GM19397 (cell line): ENCODE measurements around the gene RRN3.
"Not testable (repeated sequence)": the region's sequence is repeated elsewhere in the genome, so short reads cannot be mapped to it uniquely, and the experiment has no call there.

Source experiments
- ATAC-seq: cut with Tn5 transposase; IDR thresholded peaks from one replicate; pipeline ENCODE4 v1.9.1; 2021; ENCODE audit warnings: mild to moderate bottlenecking, moderate library complexity; ENCODE audit not compliant: unreplicated experiment

RRN3 gene, protein sequence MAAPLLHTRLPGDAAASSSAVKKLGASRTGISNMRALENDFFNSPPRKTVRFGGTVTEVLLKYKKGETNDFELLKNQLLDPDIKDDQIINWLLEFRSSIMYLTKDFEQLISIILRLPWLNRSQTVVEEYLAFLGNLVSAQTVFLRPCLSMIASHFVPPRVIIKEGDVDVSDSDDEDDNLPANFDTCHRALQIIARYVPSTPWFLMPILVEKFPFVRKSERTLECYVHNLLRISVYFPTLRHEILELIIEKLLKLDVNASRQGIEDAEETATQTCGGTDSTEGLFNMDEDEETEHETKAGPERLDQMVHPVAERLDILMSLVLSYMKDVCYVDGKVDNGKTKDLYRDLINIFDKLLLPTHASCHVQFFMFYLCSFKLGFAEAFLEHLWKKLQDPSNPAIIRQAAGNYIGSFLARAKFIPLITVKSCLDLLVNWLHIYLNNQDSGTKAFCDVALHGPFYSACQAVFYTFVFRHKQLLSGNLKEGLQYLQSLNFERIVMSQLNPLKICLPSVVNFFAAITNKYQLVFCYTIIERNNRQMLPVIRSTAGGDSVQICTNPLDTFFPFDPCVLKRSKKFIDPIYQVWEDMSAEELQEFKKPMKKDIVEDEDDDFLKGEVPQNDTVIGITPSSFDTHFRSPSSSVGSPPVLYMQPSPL

DNA sequence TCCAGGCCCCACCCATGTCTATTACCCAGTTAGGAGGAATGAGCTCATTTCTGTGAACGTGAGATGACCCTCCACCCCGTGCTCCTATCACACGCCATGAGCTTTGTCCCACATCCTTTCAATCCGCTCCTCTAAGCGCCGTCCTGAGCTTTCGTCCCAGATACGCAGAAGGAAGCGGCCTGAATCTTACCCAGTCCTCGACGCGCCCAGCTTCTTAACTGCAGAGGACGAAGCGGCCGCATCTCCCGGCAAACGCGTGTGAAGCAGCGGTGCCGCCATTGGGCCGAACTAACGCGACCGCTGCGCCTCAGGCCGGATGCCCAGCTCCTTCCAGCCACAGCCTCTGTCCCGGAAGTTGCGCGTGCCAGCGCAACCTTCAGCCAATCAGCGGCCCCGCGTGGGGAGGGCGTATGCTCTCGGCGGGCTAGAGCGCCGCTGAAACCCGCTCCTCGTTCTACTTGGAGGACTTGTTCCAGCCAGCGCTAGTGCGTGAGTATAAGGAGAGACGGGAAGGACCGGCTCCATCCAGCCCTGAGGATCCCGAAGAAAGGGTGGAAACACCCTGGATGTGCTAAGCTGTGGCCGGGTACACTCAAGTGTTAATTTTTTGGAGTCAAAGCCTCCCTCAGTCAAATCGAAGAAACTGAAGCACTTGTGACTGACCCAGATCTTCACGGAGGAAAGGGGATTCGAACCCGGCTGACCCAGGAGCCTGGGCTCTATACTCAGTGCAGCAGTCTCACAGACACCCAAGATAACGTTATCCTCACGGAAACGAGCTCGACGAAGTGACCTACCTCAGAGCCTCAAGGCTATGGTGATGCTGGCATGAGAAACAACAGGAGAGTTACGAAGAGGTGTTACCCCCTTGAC is at the start of gene RRN3:
TSS of gene RRN3 (minus strand) at position 318 of the 873 bp plus-strand sequence. CDS start at position 279, 39 bp downstream.
- ATAC-seq = peak; percentile 99

GRCh38 chr16:15143601-15144091 is 49.6 kb upstream of the RRN3 start:
- ATAC-seq = not testable (repeated sequence)

DNA sequence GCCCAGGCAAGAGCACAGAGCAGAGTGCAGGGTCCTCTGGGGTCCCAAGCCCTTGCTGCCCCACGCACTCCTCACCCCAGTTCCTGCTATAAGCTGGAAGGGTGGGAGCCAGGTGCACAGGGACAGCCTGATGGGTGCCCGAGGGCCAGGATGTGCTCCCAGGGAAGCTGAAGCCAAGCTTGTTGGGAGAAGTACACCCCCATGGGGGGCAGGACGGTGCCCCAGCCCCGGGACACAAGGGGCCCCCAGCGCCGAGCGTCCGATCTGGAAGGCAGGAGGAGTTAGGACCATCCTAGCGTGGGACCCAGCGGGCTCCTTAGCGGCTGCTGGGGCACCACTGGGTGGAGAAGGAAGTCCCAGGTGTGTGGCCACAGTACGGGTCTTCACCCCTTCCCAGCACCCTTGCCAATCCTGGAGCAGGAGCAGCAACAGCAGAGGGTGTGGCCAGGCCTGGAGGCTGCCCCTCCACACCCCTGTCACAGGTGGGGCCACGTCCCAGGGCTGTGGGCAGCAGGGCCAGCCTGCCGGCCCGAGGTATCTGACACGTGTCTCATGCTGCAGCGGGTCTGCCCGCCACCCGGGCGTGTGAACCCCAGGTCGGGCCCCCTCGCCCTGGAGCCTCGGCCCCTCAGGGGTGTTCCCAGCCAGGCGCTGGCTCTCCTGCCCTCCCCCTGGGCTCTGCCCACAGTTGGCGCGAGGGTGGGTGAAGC is 49.0 kb upstream of the RRN3 start:
- ATAC-seq = not testable (repeated sequence)

- not testable (repeated sequence) for ATAC-seq
Measured at GRCh38 chr16:15142107-15142890, 48.2 kb upstream of the RRN3 start.

DNA sequence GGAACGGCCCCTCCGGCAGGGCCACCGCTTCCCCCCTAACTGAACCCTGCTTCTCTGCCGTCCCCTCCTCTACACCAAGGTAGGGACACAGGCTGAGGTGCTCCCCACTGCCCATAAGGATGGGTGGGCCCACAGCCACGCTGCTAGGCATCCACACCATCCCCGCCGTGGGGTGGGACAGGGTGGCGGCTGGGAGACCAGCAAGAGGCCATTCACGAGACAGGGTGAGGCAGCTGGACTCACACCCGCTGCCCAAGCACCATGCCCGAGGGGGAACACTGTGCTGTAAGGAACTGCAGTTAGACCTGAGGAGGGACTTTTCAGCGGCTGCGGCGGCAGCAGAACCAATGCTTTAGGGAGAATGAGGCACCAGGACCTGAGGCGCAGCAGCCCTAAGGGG is 47.5 kb upstream of the RRN3 start:
- no peak for ATAC-seq

DNA sequence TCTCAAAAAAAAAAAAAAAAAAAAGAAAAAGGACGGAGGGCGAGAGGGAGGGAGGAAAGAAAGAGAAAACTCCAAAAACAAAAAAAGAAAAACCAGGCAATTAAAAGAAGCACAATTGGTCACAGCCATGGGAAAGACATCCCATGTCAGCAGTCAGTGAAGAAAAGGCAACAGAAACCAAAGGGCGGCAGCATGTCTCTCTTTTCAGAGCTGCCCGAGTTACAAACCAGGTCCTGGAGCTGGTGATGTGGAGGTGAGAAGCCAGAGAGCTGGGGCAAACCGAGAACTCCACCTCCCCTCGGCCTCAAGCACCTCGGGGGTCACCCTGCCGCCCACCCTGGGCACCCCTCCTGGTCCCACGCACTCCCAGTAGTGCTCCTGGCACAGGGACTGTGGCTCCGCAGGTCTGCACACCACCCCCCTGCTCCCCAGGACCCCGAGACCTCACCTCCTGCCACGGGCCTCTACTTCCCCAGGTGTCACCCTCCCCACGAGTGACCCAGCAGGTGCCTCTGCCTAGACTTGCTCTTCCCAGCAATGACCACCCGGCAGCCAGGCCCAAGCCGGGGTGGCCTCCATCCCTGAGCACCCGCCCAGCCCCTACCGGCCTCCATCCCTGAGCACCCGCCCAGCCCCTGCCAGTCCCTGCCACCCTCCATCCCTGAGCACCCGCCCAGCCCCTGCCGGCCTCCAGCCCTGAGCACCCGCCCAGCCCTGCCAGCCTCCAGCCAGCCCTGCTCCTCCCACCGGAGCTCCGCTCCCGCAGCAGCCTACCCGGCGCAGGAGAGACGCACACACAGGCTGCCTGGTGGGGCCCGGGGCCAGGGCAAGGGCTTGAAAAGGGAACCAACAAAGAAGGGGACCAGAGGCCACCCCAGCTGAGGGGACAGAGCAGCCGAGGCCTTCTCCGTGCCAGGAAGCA is 46.6 kb upstream of the RRN3 start:
- ATAC-seq = not testable (repeated sequence)

DNA sequence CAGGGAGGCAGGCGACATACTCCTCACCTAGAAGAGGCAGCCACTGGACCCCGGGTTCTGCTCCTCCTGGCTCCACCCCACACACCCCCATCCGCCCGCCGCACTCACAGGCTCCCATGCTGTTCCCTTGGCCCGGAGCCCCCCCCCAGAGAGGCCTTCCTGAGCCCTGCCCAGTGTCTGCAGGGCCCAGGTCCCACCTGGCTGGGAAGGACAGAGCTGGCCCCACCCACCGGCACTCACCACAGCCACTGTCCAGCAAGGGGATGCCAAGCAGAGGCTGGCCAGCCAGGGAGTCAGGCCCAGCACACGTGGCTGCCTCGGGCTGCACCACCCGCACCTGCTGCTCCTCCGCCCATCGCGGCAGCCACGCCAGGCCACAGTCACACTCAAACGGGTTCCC is 43.4 kb upstream of the RRN3 start:
- ATAC-seq = not testable (repeated sequence)

- not testable (repeated sequence) for ATAC-seq
Measured at GRCh38 chr16:15135483-15136360, 41.6 kb upstream of the RRN3 start.

DNA sequence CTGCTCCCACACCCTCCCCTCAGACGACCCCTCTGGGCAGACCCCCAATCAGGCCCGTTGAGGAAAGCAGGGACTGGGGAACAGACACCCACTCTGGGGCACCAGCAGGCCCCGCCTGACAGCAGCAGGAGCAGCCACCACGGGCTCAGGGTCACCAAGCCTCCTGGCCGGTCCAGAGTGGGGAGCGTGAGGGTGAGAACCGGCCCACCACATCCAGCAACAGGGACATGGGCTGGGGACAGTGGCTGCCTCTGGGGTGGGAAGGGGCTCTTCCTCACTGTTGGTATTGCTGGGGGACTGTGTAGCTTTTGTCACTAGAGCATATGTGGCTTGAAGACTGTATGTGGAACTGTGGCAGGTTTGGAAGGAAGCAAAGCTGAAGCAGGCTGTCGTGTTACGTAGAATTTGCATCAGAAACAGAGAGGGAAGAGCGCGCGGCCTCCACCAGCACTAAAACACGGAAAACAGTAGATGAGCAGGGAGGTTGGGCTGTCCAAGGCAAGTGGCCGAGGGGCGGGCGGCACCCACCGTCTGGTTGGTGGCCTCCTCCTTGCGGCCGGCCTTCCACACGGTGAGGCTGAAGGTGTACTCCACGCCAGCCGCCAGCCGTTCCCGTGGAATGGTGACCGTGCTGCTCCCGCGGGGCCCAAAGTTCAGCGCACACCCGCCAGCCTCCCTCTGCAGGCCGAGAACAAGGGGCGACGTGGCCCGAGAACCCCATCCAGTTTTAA is 40.8 kb upstream of the RRN3 start:
- not testable (repeated sequence) for ATAC-seq

GRCh38 chr16:15133554-15133953 is 39.5 kb upstream of the RRN3 start:
- ATAC-seq = not testable (repeated sequence)

DNA sequence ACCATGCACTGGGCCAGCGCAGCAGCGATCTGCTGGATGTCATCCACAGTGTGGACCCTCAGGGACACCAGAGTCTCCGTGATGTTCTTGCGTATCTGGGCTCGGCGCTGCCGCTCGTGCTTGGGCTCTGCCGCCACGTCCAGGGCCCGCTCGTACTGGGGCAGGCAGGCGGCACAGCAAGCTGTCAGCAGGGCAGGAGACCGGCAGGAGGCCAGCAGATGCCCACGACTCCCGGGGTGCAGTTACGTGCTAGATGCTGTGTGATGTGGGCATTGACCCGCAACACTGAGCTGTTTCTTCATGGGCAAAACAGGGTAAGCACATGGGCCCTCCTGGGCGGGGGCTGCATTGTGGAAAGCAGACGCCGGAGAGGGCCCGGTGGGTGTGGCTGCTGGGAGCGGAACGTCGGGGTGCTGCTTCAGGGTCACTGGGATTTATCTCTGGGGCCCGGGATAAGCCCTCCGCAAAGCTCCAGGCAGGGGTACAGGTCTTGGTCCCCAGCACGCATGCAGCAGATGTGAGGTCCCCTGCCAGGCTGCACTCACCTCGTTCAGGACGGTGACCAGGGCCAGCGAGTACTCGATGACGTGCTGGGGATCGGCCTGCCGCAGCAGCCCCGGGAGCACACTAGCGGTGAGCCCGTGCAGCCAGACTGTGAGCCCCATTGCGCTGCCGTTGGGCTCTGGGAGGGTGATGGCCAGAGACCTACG is 38.8 kb upstream of the RRN3 start:
- not testable (repeated sequence) for ATAC-seq

DNA sequence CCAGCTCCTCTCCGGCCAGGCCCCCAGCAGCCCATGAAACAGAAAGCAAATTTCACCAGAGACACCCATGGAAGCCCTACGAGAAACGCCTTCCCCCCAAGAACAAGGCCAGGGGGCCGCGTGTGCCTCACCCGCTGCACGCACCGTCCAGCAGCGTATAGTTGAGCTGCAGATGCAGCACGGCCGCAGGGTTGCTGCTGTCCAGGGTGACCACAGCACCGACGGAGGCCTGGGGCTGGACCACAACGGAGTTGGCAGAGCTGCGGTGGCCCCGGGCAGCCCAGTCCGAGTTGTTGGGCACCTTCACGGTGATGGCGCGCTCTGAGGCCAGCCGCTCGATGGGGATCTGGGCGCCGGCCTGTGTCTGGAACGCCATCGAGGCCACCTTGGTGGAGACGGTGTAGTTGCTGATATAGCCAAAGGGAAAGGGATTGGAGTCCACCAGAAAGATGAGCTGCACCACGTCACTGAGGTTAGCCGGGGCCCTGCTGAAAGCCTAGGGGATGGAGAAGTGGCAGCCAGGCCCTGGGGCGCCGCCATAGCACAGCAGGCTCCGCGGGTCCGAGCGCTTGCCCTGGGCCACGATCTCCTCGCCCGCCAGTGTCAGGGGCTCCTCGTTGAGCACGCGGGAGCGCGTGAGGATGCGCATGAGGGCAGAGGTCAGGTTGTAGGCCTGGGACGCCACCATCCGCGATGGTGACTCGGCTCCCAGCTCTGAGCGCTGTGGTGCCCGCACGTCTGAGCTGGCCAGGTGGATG is 37.0 kb upstream of the RRN3 start:
- ATAC-seq = not testable (repeated sequence)

DNA sequence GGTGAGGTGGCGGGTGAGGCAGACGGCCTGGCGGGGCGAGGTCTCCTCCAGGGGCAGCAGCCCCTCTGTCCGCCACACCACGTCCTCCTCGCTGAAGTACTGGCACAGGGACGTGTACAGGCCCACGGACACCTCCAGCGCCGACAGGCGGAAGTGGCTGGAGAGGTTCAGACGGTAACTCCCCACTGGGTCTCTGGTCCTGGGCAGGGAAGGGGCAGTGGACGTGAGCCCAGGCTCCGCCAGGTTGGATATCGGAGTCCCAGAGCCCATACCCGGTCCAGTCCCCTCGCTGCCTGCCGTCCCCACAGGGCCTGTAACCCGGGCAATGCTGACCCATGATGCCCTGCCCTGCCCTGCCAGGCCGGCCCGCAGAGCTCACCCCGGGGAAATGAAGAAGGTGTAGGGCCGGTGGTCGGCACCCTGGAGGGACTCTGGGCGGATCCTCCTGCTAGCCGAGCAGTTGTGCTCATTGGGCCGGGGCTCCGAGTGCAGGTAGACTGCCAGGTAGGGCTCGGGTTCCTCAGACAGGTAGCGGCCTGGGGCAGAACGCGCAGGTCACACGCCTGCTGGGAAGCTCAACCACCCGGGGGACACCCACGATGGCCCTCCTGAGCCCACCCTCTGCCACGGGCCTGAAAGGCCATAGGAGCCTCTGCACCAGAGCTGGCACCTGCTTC is 36.3 kb upstream of the RRN3 start:
- ATAC-seq = not testable (repeated sequence)

GRCh38 chr16:15127641-15128425 is 33.8 kb upstream of the RRN3 start:
- not testable (repeated sequence) for ATAC-seq
